GM19351 (cell line): ENCODE measurements around the gene KCNMB1.
"Not testable (repeated sequence)": the region's sequence is repeated elsewhere in the genome, so short reads cannot be mapped to it uniquely, and the experiment has no call there.

ENCODE experiments used
- ATAC-seq: cut with Tn5 transposase; IDR thresholded peaks from one replicate; pipeline ENCODE4 v1.9.1; 2021; ENCODE audit warnings: mild to moderate bottlenecking, moderate library complexity; ENCODE audit not compliant: unreplicated experiment

KCNMB1 gene

GRCh38 chr5:170378740-170379139 lies 10.4 kb downstream of the KCNMB1 start:
- ATAC-seq = no peak

GRCh38 chr5:170377027-170377426 lies 12.1 kb downstream of the KCNMB1 start:
- ATAC-seq = no peak

- ATAC-seq = not testable (repeated sequence)
Observed at GRCh38 chr5:170376526-170376925, 12.6 kb downstream of the KCNMB1 start.

- no peak for ATAC-seq
Observed at GRCh38 chr5:170375283-170375682, 13.9 kb downstream of the KCNMB1 start.

GRCh38 chr5:170372971-170373370 lies 16.2 kb downstream of the KCNMB1 start:
- ATAC-seq = no peak

GRCh38 chr5:170368586-170368985 lies 20.6 kb downstream of the KCNMB1 start:
- no peak for ATAC-seq

GRCh38 chr5:170366276-170366675 lies 22.9 kb downstream of the KCNMB1 start:
- ATAC-seq = no peak

- ATAC-seq = no peak
Observed at GRCh38 chr5:170365831-170366230, 23.3 kb downstream of the KCNMB1 start.

- no peak for ATAC-seq
Observed at GRCh38 chr5:170365011-170365410, 24.2 kb downstream of the KCNMB1 start.

GRCh38 chr5:170363671-170364070 lies 25.5 kb downstream of the KCNMB1 start:
- ATAC-seq = no peak

- no peak for ATAC-seq
Observed at GRCh38 chr5:170362656-170363055, 26.5 kb downstream of the KCNMB1 start.

- ATAC-seq = no peak
Observed at GRCh38 chr5:170362102-170362501, 27.1 kb downstream of the KCNMB1 start.

- no peak for ATAC-seq
Observed at GRCh38 chr5:170361616-170362015, 27.6 kb downstream of the KCNMB1 start.

GRCh38 chr5:170361116-170361515 lies 28.1 kb downstream of the KCNMB1 start:
- no peak for ATAC-seq

GRCh38 chr5:170360709-170361108 lies 28.5 kb downstream of the KCNMB1 start:
- no peak for ATAC-seq

- no peak for ATAC-seq
Observed at GRCh38 chr5:170357955-170358444, 31.2 kb downstream of the KCNMB1 start.

GRCh38 chr5:170355601-170356098 lies 33.5 kb downstream of the KCNMB1 start:
- no peak for ATAC-seq

GRCh38 chr5:170353961-170354360 lies 35.2 kb downstream of the KCNMB1 start:
- no peak for ATAC-seq

GRCh38 chr5:170353011-170353761 lies 36.0 kb downstream of the KCNMB1 start:
- ATAC-seq = no peak

- no peak for ATAC-seq
Observed at GRCh38 chr5:170348137-170348633, 41.0 kb downstream of the KCNMB1 start.

- no peak for ATAC-seq
Observed at GRCh38 chr5:170347022-170347567, 42.1 kb downstream of the KCNMB1 start.

- no peak for ATAC-seq
Observed at GRCh38 chr5:170345971-170346370, 43.2 kb downstream of the KCNMB1 start.
